Vagina (tissue), 2 donors: ENCODE data around the gene PDE7B.

Source experiments
- POLR2AphosphoS5 ChIP-seq, 2 donors: sonication (generic); formaldehyde crosslinking; IDR thresholded peaks; one replicate each; pipeline ENCODE4 v1.9.0; 2017; ENCODE audit warnings: antibody characterized with exemption in 2 of 2, mild to moderate bottlenecking in 2 of 2, low read depth in 1 of 2; ENCODE audit not compliant: insufficient read depth in 1 of 2
- TF ChIP-seq, protein P1 (sequence below), 3 experiments: fragments of 450-650 bp in 2 of 3; fragments of 200-600 bp in 1 of 3; sonication (generic) in 1 of 3; IDR thresholded peaks; one replicate each; pipeline ENCODE4 v1.5.1; 2017 to 2019; ENCODE audit warnings: antibody characterized with exemption in 3 of 3, mild to moderate bottlenecking in 2 of 3, moderate library complexity in 2 of 3

DNA sequence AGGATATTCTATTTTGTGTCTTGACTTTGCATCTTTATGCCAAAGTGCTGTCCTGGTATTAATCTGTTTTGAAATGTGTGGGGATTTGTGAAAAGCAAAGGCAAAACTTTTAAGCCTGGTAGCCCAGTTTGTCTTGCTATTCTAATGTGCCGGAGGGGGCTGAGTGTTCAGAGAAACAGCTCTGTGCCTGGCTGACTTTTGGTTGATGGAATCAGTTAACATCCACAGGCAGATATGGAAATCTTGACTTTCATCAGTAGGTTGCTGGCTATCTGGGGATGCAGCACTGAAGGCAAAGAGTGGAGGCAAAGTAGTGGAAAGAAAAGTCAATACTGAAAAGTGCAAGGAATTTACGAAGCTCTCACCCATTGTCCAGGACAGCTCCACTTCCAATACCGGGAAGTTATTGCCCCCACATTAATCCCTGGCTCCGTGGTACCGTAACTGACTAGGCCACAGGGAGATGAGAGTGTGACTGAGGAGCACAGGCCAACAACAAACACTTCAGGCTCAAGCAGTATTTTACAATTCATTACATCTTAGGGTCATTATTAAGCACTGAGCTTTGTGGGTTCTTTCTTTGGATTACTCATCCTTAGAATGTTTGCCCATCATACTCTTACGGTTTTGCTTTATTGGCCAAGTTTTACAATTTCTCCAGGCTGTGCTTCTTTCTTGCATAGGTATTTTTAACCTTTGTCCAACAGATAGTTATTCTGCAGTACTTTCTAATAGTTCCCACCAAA is 234.0 kb downstream of the PDE7B start:
- TF ChIP-seq, protein P1, sequence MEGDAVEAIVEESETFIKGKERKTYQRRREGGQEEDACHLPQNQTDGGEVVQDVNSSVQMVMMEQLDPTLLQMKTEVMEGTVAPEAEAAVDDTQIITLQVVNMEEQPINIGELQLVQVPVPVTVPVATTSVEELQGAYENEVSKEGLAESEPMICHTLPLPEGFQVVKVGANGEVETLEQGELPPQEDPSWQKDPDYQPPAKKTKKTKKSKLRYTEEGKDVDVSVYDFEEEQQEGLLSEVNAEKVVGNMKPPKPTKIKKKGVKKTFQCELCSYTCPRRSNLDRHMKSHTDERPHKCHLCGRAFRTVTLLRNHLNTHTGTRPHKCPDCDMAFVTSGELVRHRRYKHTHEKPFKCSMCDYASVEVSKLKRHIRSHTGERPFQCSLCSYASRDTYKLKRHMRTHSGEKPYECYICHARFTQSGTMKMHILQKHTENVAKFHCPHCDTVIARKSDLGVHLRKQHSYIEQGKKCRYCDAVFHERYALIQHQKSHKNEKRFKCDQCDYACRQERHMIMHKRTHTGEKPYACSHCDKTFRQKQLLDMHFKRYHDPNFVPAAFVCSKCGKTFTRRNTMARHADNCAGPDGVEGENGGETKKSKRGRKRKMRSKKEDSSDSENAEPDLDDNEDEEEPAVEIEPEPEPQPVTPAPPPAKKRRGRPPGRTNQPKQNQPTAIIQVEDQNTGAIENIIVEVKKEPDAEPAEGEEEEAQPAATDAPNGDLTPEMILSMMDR (IDR thresholded peaks at IDR 0.05), result no peak
- TF ChIP-seq POLR2AphosphoS5 (IDR thresholded peaks at IDR 0.05; ENCODE audit: insufficient read depth in 1 of 2, low read depth in 1 of 2), result no peak
